GM12878 (cell line): ENCODE results near the gene RBM18. TPM values are rescaled to one million over a fixed set of nuclear protein-coding genes. Genes with fewer than 3 reads are reported as not detected.

ENCODE experiments used
- ATAC-seq: fragments of 200-7000 bp; cut with Tn5 transposase; 3 replicates; pipeline ENCODE4 v1.9.1; 2020; ENCODE audit warnings: mild to moderate bottlenecking, moderate library complexity
- BruUV-seq: library from RNA; stranded (reverse); fragments of 400-500 nt; replicated peaks from 2 replicates; lab custom pipeline; 2021; lab: Mats Ljungman, UMichigan
- CTCF ChIA-PET: fragments of 300-600 bp; sonication (Branson Sonifier 250); formaldehyde crosslinking; extraction: SDS; loops from one replicate; lab custom pipeline; 2021; ENCODE audit warnings: inconsistent platforms; lab: Yijun Ruan, JAX
- POLR2A ChIA-PET: fragments of 350-600 bp; formaldehyde crosslinking; extraction: SDS; loops from one replicate; lab custom pipeline; 2021; ENCODE audit warnings: inconsistent platforms; lab: Charles Lee
- RAD21 ChIA-PET: fragments of 300-600 bp; sonication (Branson Sonifier 250); formaldehyde crosslinking; loops from one replicate; lab custom pipeline; 2023; ENCODE audit warnings: antibody characterized with exemption; ENCODE audit not compliant: unreplicated experiment; lab: Charles Lee
- SMC1A ChIA-PET: fragments of 300-600 bp; sonication (Branson Sonifier 250); formaldehyde crosslinking; loops from one replicate; lab custom pipeline; 2023; ENCODE audit not compliant: unreplicated experiment, uncharacterized antibody; lab: Charles Lee
- DNase-seq: peaks from one replicate; pipeline ENCODE4 v3.0.0-alpha.2; 2011; ENCODE audit warnings: low read depth, low spot score
- FAIRE-seq: peaks from 3 replicates; lab custom pipeline; 2011; peaks lifted over from hg19 to GRCh38; lab: Jason Lieb, UNC
- H2AFZ ChIP-seq: 2 replicates; pipeline ENCODE4 v1.6.0; 2011; ENCODE audit warnings: low read depth, low read length, control low read depth; ENCODE audit not compliant: control insufficient read depth
- H3K27ac ChIP-seq: 2 replicates; pipeline ENCODE4 v1.5.1; 2011; ENCODE audit warnings: control low read depth; ENCODE audit not compliant: control insufficient read depth, insufficient read depth
- H3K27me3 ChIP-seq, 2 experiments: replicated peaks in 1 of 2; 2 replicates each; pipeline versions ENCODE4 v1.6.0 to v1.6.1; 2011; ENCODE audit warnings: low read length in 1 of 2; ENCODE audit not compliant: control insufficient read depth in 2 of 2, insufficient read depth in 2 of 2
- H3K36me3 ChIP-seq, 2 experiments: 2 replicates each; pipeline ENCODE4 v1.5.1; 2011; ENCODE audit warnings: low read length in 1 of 2; ENCODE audit not compliant: control insufficient read depth in 2 of 2, insufficient read depth in 2 of 2
- H3K4me1 ChIP-seq: 2 replicates; pipeline ENCODE4 v1.6.1; 2011; ENCODE audit warnings: mild to moderate bottlenecking, low read length, moderate library complexity, mixed read lengths; ENCODE audit not compliant: control insufficient read depth, insufficient read depth
- H3K4me2 ChIP-seq: 2 replicates; pipeline ENCODE4 v1.6.0; 2011; ENCODE audit warnings: control low read depth; ENCODE audit not compliant: control insufficient read depth, insufficient read depth
- H3K4me3 ChIP-seq: fragments of 200-600 bp; sonication (generic); 2 replicates; pipeline ENCODE4 v1.5.1; 2016
- H3K79me2 ChIP-seq: 2 replicates; pipeline ENCODE4 v1.6.0; 2011; ENCODE audit warnings: low read length; ENCODE audit not compliant: control insufficient read depth, insufficient read depth
- H3K9ac ChIP-seq: 2 replicates; pipeline ENCODE4 v1.8.0; 2011; ENCODE audit warnings: low read length, control low read depth, mixed read lengths; ENCODE audit not compliant: control insufficient read depth, insufficient read depth
- H3K9me3 ChIP-seq: replicated peaks from 3 replicates; pipeline ENCODE4 v1.5.1; 2011; ENCODE audit warnings: mild to moderate bottlenecking, low read length; ENCODE audit not compliant: control insufficient read depth, insufficient read depth
- H4K20me1 ChIP-seq: 2 replicates; pipeline ENCODE4 v1.6.0; 2011; ENCODE audit not compliant: control insufficient read depth, insufficient read depth
- DPF2 ChIP-seq: fragments of 450-650 bp; IDR thresholded peaks from 2 replicates; pipeline ENCODE4 v1.6.1; 2017; ENCODE audit warnings: mild to moderate bottlenecking
- E2F8 ChIP-seq: fragments of 450-650 bp; IDR thresholded peaks from 2 replicates; pipeline ENCODE4 v1.6.1; 2018; ENCODE audit warnings: mild to moderate bottlenecking, low read depth, moderate library complexity; ENCODE audit not compliant: partially characterized antibody
- ESRRA ChIP-seq: IDR thresholded peaks from 2 replicates; pipeline ENCODE4 v1.6.1; 2012; ENCODE audit warnings: mild to moderate bottlenecking, low read length, improper control_type of control experiment
- IRF4 ChIP-seq: IDR thresholded peaks from 2 replicates; pipeline ENCODE4 v1.6.1; 2011; ENCODE audit warnings: low read depth, low read length
- MLLT1 ChIP-seq: fragments of 450-650 bp; IDR thresholded peaks from 2 replicates; pipeline ENCODE4 v1.6.1; 2016; ENCODE audit warnings: mild to moderate bottlenecking
- RELA ChIP-seq: fragments of 450-650 bp; IDR thresholded peaks from 2 replicates; pipeline ENCODE4 v1.8.0; 2014; ENCODE audit warnings: borderline replicate concordance; ENCODE audit not compliant: partially characterized antibody
- RUNX3 ChIP-seq: IDR thresholded peaks from 2 replicates; pipeline ENCODE4 v1.6.1; 2012; ENCODE audit warnings: low read length, inconsistent platforms
- ZNF274 ChIP-seq: IDR thresholded peaks from one replicate; pipeline ENCODE4 v1.8.0; 2011; ENCODE audit not compliant: insufficient read length, insufficient read depth
- WGBS: methylation state at CpG from one replicate; pipeline ENCODE4 v1.1.6; 2016; ENCODE audit warnings: low lambda C conversion rate; ENCODE audit not compliant: insufficient replicate concordance, insufficient coverage; ENCODE audit errors: missing lambda C conversion rate; 5-methylcytosine and 5-hydroxymethylcytosine counted together
- in situ Hi-C: fragments of 300-500 bp; cut with MboI; formaldehyde crosslinking; loops from 9 replicates; pipeline ENCODE4 v1.14.3; 2018; ENCODE audit warnings: mixed read lengths
- intact Hi-C: fragments of 100-400 bp; cut with micrococcal nuclease; formaldehyde crosslinking; loops from one replicate; pipeline ENCODE4 v1.14.2; 2022; ENCODE audit not compliant: unreplicated experiment
- polyA plus RNA-seq, 11 experiments: library from polyadenylated mRNA; depleted of rRNA in 4 of 11; unstranded in 6 of 11; stranded (reverse) in 5 of 11; fragments of >200 nt; fragmentation: Nextera tagmentation in 4 of 11; fragmentation: Illumina TruSeq in 1 of 11; extraction: Ambion mirVana in 4 of 11; extraction: Trizol in 1 of 11; gene quantifications; 1 replicate in 1 of 11; 2 replicates in 10 of 11; pipeline versions ENCODE4 v1.2.1 to v1.2.3, GENCODE V29; 2011 to 2016; ENCODE audit warnings: inconsistent platforms in 2 of 11, missing spikeins in 2 of 11, low read depth in 1 of 11
- total RNA-seq, 4 experiments: library from RNA; depleted of rRNA in 3 of 4; stranded (reverse); fragments of >200 nt in 3 of 4; fragmentation: Illumina TruSeq in 1 of 4; extraction: Trizol in 1 of 4; gene quantifications; 2 replicates each; pipeline versions ENCODE4 v1.2.1 to v1.2.3, GENCODE V29; 2013 to 2021

Gene RBM18
- total and polyA plus RNA-seq, 10 of the 15 experiments (the other 5 are each of a cell fraction or from before 2014, with no cell fraction given), result 6.4 to 46.8 (median 30.4) TPM

GRCh38 chr9:122225312-122226141 lies 39.1 kb downstream of the RBM18 start:
- Histone ChIP-seq H3K27me3 (peaks cover 11 to 23% of the 10 kb centered on the region in 2 experiments), H3K27ac (no peak overlapping the region), H3K4me2 (no peak overlapping the region), H3K4me1 (no peaks in the 10 kb centered on the region), H2AFZ (no peak overlapping the region), H3K9me3 (no peaks in the 10 kb centered on the region), H4K20me1 (no peaks in the 10 kb centered on the region; the same call in 1 of the 2 replicates), H3K36me3 (no peaks in the 10 kb centered on the region), H3K9ac (no peak overlapping the region), H3K4me3 (no peak overlapping the region), H3K79me2 (no peaks in the 10 kb centered on the region)
- ATAC-seq (no peak), FAIRE-seq (no peak), DNase-seq (no peak)
- ChIA-PET POLR2A (no interaction called here), SMC1A (no interaction called here), CTCF (no interaction called here), RAD21 (no interaction called here)
- intact Hi-C loops, result no loop called here
- TF ChIP-seq DPF2 (no peak), RUNX3 (no peak), E2F8 (no peak), IRF4 (no peak), ESRRA (no peak), MLLT1 (no peak), ZNF274 (no peak), RELA (no peak)
- in situ Hi-C loops, result no loop called here
- WGBS, result 74% methylated on average over 51 of the region's 51 CpGs
- no TSS peak for BruUV-seq
